Astrocyte (in vitro differentiated cells and primary cell): ENCODE measurements around the gene RIGI. TPM values are rescaled to one million over a fixed set of nuclear protein-coding genes. Genes with fewer than 3 reads are reported as not detected.

Source experiments
- DNase-seq: peaks from one replicate; pipeline ENCODE4 v3.0.0-alpha.2; 2010; ENCODE audit warnings: low read depth
- FAIRE-seq: peaks from 2 replicates; lab custom pipeline; 2011; peaks lifted over from hg19 to GRCh38; lab: Jason Lieb, UNC
- H2AFZ ChIP-seq: 2 replicates; pipeline ENCODE4 v1.6.0; 2012; ENCODE audit warnings: low read depth, low read length, inconsistent platforms
- H3K27ac ChIP-seq: 2 replicates; pipeline ENCODE4 v1.5.1; 2011; ENCODE audit warnings: low read depth, low read length, inconsistent platforms
- H3K27me3 ChIP-seq: 2 replicates; pipeline ENCODE4 v1.6.0; 2011; ENCODE audit warnings: low read length, inconsistent platforms; ENCODE audit not compliant: insufficient read depth
- H3K36me3 ChIP-seq: 2 replicates; pipeline ENCODE4 v1.5.1; 2011; ENCODE audit warnings: low read length, inconsistent platforms; ENCODE audit not compliant: insufficient read depth
- H3K4me1 ChIP-seq: 2 replicates; pipeline ENCODE4 v1.5.1; 2011; ENCODE audit warnings: low read length, inconsistent platforms; ENCODE audit not compliant: insufficient read depth
- H3K4me2 ChIP-seq: 2 replicates; pipeline ENCODE4 v1.6.0; 2012; ENCODE audit warnings: low read length, inconsistent platforms
- H3K4me3 ChIP-seq: 2 replicates; pipeline ENCODE4 v1.5.1; 2011; ENCODE audit warnings: low read depth, mild to moderate bottlenecking, low read length, inconsistent platforms; ENCODE audit not compliant: insufficient read depth
- H3K79me2 ChIP-seq: 2 replicates; pipeline ENCODE4 v1.6.0; 2012; ENCODE audit warnings: mild to moderate bottlenecking, low read length, inconsistent platforms; ENCODE audit not compliant: insufficient read depth
- H3K9ac ChIP-seq: 2 replicates; pipeline ENCODE4 v1.6.0; 2012; ENCODE audit warnings: mild to moderate bottlenecking, low read length, inconsistent platforms
- H3K9me3 ChIP-seq: 2 replicates; pipeline ENCODE4 v1.5.1; 2012; ENCODE audit warnings: low read depth, mild to moderate bottlenecking, low read length, inconsistent platforms; ENCODE audit not compliant: insufficient read depth
- H4K20me1 ChIP-seq: 2 replicates; pipeline ENCODE4 v1.6.0; 2012; ENCODE audit warnings: low read length, inconsistent platforms; ENCODE audit not compliant: insufficient read depth
- H3K27ac Mint-ChIP-seq: one replicate; pipeline ENCODE4 v1.8.0; 2021; ENCODE audit warnings: mild to moderate bottlenecking, mixed read lengths; ENCODE audit not compliant: unreplicated experiment
- H3K27me3 Mint-ChIP-seq: one replicate; pipeline ENCODE4 v1.8.0; 2021; ENCODE audit warnings: low read depth, mixed read lengths; ENCODE audit not compliant: unreplicated experiment
- H3K36me3 Mint-ChIP-seq: one replicate; pipeline ENCODE4 v1.8.0; 2021; ENCODE audit warnings: low read depth, mixed read lengths; ENCODE audit not compliant: unreplicated experiment
- H3K4me1 Mint-ChIP-seq: one replicate; pipeline ENCODE4 v1.8.0; 2021; ENCODE audit warnings: low read depth, mixed read lengths; ENCODE audit not compliant: unreplicated experiment
- H3K4me3 Mint-ChIP-seq: one replicate; pipeline ENCODE4 v1.8.0; 2021; ENCODE audit warnings: mild to moderate bottlenecking, moderate library complexity, mixed read lengths; ENCODE audit not compliant: unreplicated experiment
- H3K9me3 Mint-ChIP-seq: one replicate; pipeline ENCODE4 v1.8.0; 2021; ENCODE audit warnings: mild to moderate bottlenecking, mixed read lengths; ENCODE audit not compliant: unreplicated experiment
- CTCF ChIP-seq: IDR thresholded peaks from 2 replicates; pipeline ENCODE4 v1.5.1; 2011; ENCODE audit warnings: low read depth, mild to moderate bottlenecking, inconsistent platforms, low read length, moderate library complexity; ENCODE audit not compliant: insufficient read depth
- EZH2 ChIP-seq: IDR thresholded peaks from 2 replicates; pipeline ENCODE4 v1.6.1; 2012; ENCODE audit warnings: mild to moderate bottlenecking, low read length, inconsistent platforms; ENCODE audit not compliant: insufficient read depth
- total RNA-seq: library from RNA; stranded (reverse); gene quantifications from 2 replicates; pipeline ENCODE4 v1.2.1, GENCODE V29; 2021

The RIGI gene
- total RNA-seq, 1 donor from 2014 or later = 164 TPM

DNA sequence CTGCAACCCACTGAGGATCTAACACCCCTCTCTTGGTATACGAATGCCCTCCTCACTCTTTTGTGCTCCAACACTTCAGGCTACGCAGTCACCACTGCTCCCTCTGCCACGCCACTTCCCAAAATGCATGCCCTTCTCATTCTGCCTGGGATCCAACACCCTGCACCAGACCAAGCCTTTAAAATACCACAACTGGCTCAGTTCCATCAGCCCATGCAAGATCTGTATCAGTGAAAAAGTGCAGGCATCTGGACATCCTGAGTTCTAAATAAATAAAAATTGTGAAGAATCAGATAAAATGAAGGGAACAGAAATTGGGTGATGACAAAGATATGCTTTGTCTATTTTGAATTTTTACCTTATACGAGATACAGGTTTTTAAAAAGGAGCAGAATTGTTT is 44.3 kb upstream of the RIGI start:
- no peaks in the 10 kb centered on the region for H3K9me3 ChIP-seq
- peaks cover 10% of the 10 kb centered on the region for H3K4me1 ChIP-seq
- H3K4me3 ChIP-seq = no peak overlapping the region
- Mint-ChIP-seq H3K4me1 (peaks cover 5% of the 10 kb centered on the region), H3K36me3 (peaks cover 5% of the 10 kb centered on the region), H3K9me3 (no peaks in the 10 kb centered on the region), H3K27ac (no peak overlapping the region), H3K27me3 (no peaks in the 10 kb centered on the region), H3K4me3 (no peak overlapping the region)
- no peak overlapping the region for H3K4me2 ChIP-seq
- no peak overlapping the region for H3K9ac ChIP-seq
- no peak overlapping the region for H2AFZ ChIP-seq
- DNase-seq (no peak), FAIRE-seq (no peak)
- H3K27me3 ChIP-seq = no peaks in the 10 kb centered on the region
- H3K27ac ChIP-seq = no peak overlapping the region
- peaks cover 2% of the 10 kb centered on the region for H3K36me3 ChIP-seq
- peaks cover 6% of the 10 kb centered on the region for H4K20me1 ChIP-seq
- H3K79me2 ChIP-seq = peaks cover 62% of the 10 kb centered on the region
- no peak for TF ChIP-seq CTCF
- no peak for TF ChIP-seq EZH2

- no peaks in the 10 kb centered on the region for H3K27me3 Mint-ChIP-seq
- H3K27ac Mint-ChIP-seq = no peak overlapping the region
- Histone ChIP-seq H3K4me2 (no peak overlapping the region), H3K9ac (no peak overlapping the region), H4K20me1 (peaks cover 5% of the 10 kb centered on the region), H3K9me3 (no peaks in the 10 kb centered on the region), H3K4me3 (no peak overlapping the region), H3K27me3 (no peaks in the 10 kb centered on the region), H3K4me1 (peaks cover 5% of the 10 kb centered on the region), H3K27ac (no peak overlapping the region), H2AFZ (no peak overlapping the region), H3K79me2 (peaks cover 63% of the 10 kb centered on the region), H3K36me3 (peaks cover 2% of the 10 kb centered on the region)
- H3K4me1 Mint-ChIP-seq = peaks cover 1% of the 10 kb centered on the region
- peaks cover 5% of the 10 kb centered on the region for H3K36me3 Mint-ChIP-seq
- H3K4me3 Mint-ChIP-seq = no peak overlapping the region
- DNase-seq (no peak), FAIRE-seq (no peak)
- TF ChIP-seq EZH2 = no peak
- TF ChIP-seq CTCF = no peak
- H3K9me3 Mint-ChIP-seq = no peaks in the 10 kb centered on the region
Measured at GRCh38 chr9:32566770-32567169, 40.8 kb upstream of the RIGI start.

DNA sequence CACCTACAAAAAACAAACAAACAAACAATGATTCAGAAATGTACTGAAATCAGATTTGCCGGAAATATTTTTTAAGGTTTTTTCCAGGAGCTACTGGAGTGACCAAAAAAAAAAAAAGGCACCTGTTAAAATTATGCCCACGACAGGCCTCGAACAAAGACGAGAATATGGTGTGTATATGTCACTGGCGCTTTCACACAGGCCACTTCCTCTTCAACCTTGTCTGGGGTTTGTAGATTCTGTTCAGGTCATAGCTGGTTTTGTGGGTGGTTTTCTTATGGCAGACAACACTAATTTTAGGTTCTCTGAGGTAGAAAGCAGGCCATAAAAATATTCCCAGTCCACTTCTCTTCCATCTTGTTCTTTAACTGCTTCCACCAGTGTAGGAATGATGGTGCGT is 40.0 kb upstream of the RIGI start:
- FAIRE-seq = no peak
- peaks cover 58% of the 10 kb centered on the region for H3K79me2 ChIP-seq
- H3K9me3 Mint-ChIP-seq = no peaks in the 10 kb centered on the region

More for the DNA sequence above, 40.0 kb upstream of the RIGI start:
- TF ChIP-seq EZH2 (no peak), CTCF (no peak)
- H3K36me3 Mint-ChIP-seq = peaks cover 5% of the 10 kb centered on the region
- Histone ChIP-seq H3K27me3 (no peaks in the 10 kb centered on the region), H3K9me3 (no peaks in the 10 kb centered on the region), H3K27ac (no peak overlapping the region), H2AFZ (no peak overlapping the region), H4K20me1 (peaks cover 7% of the 10 kb centered on the region), H3K36me3 (peaks cover 2% of the 10 kb centered on the region), H3K4me2 (no peak overlapping the region), H3K9ac (no peak overlapping the region), H3K4me1 (no peaks in the 10 kb centered on the region), H3K4me3 (no peak overlapping the region)
- H3K4me3 Mint-ChIP-seq = no peak overlapping the region
- no peak overlapping the region for H3K27ac Mint-ChIP-seq
- H3K4me1 Mint-ChIP-seq = no peaks in the 10 kb centered on the region
- no peak for DNase-seq
- H3K27me3 Mint-ChIP-seq = no peaks in the 10 kb centered on the region
